HG03159 (cell line): Measurements from ENCODE around the gene ADAMTS2.

Source experiments
- ATAC-seq: cut with Tn5 transposase; IDR thresholded peaks from one replicate; pipeline ENCODE4 v1.9.1; 2021; ENCODE audit warnings: mild to moderate bottlenecking, moderate library complexity; ENCODE audit not compliant: unreplicated experiment

The ADAMTS2 gene

GRCh38 chr5:179237770-179238627 is 107.3 kb downstream of the ADAMTS2 start:
- no peak for ATAC-seq

GRCh38 chr5:179235416-179236400 is 109.6 kb downstream of the ADAMTS2 start:
- ATAC-seq: no peak

GRCh38 chr5:179234563-179235135 is 110.6 kb downstream of the ADAMTS2 start:
- ATAC-seq: no peak

DNA sequence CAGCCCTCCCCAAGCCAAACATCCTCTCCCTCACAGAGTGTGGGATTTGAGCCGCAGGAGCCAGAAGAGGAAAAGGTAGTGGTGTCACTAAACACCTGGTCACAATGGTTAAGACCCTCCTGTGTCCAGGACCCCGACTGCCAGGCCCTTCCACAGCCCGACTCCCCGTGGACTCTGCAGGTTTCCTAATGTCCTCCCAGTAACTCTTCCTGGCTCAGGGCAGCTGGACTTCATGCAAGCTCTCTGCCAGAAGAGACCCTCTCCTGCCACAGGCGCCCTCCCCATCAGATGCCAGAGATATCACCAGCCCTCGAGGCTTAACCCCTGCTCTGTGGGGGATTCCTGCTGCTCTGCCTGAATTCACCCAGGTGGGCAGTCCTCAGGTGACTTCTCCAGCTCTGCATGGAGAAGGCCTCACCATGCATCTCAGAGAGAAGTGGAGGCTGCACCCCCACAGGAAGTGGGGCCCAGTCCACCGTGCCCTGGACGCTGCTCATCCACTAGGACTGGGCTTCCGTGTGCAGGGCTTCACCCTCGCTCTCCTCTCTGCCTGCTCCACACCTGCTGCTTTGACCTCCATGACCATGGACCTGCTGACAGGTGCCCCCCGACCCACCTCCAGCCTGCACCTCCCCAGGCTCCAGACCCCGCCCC is 111.2 kb downstream of the ADAMTS2 start:
- no peak for ATAC-seq

- ATAC-seq: no peak
Observed at GRCh38 chr5:179232091-179232735, 113.0 kb downstream of the ADAMTS2 start.

- ATAC-seq: no peak
Observed at GRCh38 chr5:179231309-179231708, 114.0 kb downstream of the ADAMTS2 start.

- no peak for ATAC-seq
Observed at GRCh38 chr5:179230061-179230461, 115.2 kb downstream of the ADAMTS2 start.

- no peak for ATAC-seq
Observed at GRCh38 chr5:179229331-179229831, 115.9 kb downstream of the ADAMTS2 start.

GRCh38 chr5:179228341-179229121 is 116.7 kb downstream of the ADAMTS2 start:
- ATAC-seq: no peak

DNA sequence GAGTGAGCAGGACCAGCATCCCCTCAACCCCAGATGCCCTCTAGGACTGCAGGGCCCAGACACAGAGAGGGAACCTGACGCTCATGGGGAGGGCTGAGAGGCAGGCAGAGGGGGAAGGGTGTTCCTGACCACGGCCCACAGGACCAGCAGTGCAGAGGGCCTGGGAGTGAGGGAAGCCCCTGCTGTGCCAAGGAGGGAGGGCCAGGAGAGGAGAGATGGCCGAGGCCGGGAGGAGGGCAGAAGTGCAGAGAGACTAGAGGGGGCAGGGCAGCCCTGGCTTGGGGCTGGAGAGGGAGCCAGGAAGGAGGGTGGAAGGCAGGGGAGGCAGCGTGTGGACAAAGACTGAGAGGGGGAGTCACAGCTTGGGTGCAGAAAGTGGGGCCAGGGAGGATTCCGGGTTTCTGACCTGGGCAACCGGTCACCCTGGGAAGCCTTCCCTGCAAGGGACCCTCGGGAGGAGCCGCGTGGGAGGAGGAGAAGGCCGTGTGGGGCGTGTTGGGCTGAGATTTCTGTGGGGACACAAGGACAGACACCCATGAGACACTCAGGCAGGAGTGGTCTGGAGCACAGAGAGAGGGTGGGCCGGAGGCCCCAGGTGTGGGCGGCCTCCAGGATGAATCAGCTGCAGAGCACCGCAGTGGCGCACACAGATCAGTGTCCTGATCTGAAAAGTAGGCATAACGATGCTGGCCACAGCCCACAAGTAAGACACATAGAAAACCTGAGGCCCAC is 117.5 kb downstream of the ADAMTS2 start:
- no peak for ATAC-seq

- no peak for ATAC-seq
Observed at GRCh38 chr5:179227229-179227579, 118.1 kb downstream of the ADAMTS2 start.

- no peak for ATAC-seq
Observed at GRCh38 chr5:179226696-179227095, 118.6 kb downstream of the ADAMTS2 start.

DNA sequence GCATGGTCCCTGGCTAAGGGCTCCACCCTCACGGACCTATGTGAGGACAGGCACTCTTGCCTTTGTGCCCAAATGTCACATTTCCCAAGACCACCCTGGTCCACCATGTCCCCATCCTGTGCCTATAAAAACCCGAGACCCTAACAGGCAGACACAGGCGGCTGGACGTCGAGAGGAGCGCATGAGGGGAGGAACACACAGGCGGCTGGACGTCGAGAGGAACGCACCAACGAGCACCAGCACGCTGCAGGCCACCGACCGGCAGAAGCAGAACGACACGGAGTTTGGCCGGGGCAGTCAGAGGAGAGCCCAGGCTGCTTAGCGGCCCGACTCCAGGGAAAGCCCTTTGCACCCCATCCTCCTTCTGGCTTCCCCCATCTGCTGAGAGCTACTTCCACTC is 119.9 kb downstream of the ADAMTS2 start:
- ATAC-seq: no peak

GRCh38 chr5:179224741-179225140 is 120.5 kb downstream of the ADAMTS2 start:
- ATAC-seq: no peak

DNA sequence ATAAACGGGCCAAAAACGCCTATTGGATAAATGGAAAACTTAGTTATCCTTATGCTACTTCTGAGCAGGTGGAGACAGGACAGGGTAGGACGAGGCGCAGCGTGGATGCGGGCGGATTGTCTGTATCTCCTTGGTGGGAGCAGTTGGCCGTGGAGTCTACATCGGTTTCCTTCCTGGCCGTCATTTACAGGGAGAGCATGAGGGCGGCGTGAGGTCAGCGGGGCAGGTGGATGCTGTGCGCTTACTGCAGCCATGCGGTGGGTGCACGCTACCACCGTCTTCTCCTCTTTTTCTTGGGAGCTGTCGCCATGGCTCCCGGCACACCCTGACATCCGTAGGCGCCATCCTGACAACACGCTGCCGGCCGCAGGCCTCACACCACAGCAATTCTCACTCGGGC is 121.3 kb downstream of the ADAMTS2 start:
- ATAC-seq: no peak

- ATAC-seq: no peak
Observed at GRCh38 chr5:179223528-179223927, 121.7 kb downstream of the ADAMTS2 start.

DNA sequence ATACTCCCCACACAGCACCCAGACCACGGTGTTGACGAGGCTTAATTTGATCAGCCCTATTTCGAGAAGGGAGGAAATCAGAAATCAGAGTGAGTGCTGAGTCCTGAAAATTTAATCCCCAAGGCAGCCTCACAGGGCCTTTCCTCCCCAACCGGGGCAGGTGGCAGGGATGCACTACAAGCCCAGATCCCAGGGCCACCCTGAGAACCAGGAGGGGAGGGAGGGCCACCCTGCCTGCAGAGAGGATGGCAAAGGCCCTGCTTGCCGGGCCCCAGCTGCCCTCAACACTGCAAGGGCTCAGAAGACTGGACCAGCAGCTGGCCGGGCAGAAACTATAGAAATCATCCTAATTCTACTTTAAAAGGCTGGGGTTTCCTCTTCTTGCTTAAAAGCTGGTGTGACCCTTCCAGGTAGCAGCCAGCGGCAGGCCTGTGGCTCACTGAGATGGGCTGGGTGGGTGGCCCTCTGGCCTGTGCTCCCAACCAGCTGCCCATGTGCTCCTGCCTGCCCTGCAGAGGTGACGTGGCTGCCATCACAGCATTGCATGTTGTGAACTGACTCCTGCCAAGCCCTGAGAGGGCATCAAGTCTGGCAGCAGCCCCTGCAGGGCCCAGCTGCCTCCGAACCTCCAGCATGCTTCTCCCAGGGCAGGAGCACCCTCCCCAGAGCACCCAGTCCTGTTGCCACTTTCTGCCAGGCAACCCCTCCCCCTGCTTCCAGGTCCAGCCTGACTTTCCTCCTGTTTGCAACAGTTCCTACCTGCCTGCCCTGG is 122.8 kb downstream of the ADAMTS2 start:
- no peak for ATAC-seq

GRCh38 chr5:179221877-179222220 is 123.4 kb downstream of the ADAMTS2 start:
- no peak for ATAC-seq
